ENCODE measurements around the gene ATP2C1.

ATP2C1 gene

DNA sequence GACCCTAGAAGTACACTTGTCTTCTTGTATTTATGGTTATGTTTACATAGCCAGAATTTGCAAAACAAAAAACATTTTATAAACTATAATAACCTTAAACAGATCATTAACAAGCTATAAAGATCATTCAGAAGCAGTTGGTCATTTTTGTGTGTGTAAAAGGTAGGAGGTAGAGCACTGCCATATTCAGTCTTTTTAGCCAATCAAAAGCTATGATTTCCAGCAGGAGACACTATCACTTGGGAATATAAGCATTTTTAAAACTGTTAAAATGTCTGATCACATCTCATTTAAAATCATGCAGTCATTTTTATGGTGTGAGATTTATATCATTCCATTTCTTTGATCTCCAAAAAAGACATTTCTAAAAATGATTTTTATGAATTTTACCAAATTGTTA is 42.6 kb upstream of the ATP2C1 start:
- TF ChIP-seq, protein P1, sequence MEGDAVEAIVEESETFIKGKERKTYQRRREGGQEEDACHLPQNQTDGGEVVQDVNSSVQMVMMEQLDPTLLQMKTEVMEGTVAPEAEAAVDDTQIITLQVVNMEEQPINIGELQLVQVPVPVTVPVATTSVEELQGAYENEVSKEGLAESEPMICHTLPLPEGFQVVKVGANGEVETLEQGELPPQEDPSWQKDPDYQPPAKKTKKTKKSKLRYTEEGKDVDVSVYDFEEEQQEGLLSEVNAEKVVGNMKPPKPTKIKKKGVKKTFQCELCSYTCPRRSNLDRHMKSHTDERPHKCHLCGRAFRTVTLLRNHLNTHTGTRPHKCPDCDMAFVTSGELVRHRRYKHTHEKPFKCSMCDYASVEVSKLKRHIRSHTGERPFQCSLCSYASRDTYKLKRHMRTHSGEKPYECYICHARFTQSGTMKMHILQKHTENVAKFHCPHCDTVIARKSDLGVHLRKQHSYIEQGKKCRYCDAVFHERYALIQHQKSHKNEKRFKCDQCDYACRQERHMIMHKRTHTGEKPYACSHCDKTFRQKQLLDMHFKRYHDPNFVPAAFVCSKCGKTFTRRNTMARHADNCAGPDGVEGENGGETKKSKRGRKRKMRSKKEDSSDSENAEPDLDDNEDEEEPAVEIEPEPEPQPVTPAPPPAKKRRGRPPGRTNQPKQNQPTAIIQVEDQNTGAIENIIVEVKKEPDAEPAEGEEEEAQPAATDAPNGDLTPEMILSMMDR (IDR thresholded peaks at IDR 0.05): no peak

DNA sequence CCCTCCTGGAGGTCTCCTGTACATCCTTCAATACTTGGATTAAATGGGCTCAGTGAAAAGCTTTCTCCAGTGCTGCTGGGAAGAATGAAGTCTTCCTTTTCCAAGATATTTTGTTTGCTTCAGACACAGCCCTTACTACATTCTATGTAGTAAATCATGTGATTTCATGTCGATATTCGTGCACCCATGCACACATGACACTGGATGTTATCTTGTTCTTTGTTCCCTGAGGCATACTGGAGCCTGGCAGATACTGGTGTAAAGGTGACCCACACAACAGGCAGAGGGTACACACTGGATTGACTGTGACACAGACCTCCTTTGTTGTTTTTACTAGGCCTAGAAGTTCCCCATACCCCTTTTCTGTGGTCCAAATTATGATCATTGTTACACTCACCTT is 40.3 kb upstream of the ATP2C1 start:
- TF ChIP-seq, protein P1 (IDR thresholded peaks at IDR 0.05): no peak

DNA sequence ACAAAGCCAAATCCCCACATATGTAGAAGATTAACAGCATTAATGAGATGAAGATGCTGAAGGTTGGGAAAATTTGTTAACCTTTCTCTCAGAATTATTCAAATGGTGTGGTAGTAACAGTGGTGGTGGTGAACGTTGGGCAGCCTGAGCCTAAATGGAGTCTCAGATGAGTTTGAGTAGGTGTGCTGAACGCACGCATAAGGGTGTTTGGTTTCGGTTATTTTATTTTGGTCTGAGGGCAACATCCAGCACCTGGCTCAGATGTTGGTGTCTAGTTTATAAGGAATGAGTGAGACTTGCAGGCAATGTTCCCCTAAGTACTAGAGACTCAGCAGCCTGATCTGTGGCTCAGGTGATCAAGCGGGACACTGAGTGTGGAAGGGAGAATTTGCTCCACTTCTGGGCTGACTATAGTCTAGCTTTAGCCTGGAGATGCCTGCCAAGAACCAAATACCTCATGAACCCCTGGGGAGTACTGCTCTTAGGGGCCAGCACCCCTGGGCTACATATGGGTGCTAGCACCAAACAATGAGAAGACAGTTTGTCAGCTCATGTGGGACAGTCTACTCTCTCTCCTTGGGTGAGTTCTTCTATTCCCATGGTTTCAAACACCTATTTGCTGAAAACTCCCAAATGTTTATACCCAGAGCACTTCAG is 39.5 kb upstream of the ATP2C1 start:
- TF ChIP-seq, protein P1 (IDR thresholded peaks at IDR 0.05): no peak

DNA sequence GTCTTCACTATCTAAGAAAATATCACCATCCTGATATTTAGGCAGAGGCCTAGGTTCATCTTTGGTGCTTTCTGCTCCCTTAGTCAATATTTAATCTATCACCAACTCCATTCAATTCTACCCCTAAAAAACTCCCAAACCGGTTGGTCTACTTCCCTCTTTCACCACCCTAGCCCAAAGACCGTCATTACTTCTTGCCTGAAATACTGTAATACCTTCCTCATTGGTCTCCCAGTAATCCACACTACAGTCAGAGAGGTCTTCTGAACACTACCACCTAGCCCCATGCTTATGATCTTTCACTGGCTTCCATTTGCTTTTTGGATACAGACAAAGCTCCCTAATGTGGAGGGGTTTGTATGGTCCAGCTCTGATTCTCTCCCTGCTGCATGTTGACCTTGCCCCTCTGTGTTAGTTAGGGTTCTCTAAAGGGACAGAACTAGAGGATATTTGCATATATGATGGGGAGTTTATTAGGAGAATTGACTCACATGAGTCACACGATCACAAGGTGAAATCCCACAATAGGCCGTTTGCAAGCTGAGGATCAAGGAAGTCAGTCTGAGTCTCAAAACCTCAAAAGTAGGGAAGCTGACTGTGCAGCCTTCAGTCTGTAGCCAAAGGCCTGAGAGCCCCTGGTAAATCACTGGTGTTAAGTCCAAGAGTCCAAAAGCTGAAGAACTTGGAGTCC is 36.4 kb upstream of the ATP2C1 start:
- TF ChIP-seq, protein P1 (IDR thresholded peaks at IDR 0.05): no peak

DNA sequence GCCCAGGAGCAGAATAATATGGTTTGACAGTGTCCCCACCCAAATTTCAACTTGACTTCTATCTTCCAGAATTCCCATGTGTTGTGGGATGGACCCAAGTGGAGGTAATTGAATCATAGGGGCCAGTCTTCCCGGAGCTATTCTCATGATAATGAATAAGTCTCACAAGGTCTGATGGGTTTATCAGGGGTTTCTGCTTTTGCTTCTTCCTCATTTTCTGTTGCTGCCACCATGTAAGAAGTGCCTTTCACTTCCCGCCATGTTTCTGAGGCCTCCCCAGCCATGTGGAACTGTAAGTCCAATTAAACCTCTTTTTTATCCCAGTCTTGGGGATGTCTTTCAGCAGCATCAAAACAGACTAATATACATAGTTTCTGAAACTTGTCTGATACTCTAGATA is 28.4 kb upstream of the ATP2C1 start:
- TF ChIP-seq, protein P1 (IDR thresholded peaks at IDR 0.05): no peak

GRCh38 chr3:130866327-130866726 is 27.6 kb upstream of the ATP2C1 start:
- TF ChIP-seq, protein P1 (IDR thresholded peaks at IDR 0.05): no peak

DNA sequence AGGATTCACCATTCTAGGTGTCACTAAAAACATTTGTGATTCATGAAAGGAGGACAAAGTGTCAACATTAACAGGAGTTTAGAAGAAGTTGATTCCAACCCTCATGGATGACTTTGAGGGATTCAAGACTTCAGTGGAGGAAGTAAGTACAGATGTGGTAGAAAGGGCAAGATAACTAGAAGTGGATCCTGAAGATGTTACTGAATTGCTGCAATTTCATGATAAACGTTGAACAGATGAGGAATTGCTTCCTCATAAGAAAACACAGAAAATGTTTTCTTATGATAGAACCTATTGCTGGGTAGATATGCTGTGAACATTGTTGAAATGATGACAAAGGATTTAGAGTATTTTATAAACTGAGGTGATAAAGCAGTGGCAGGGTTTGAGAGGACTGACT is 23.5 kb upstream of the ATP2C1 start:
- TF ChIP-seq, protein P1 (IDR thresholded peaks at IDR 0.05): no peak

All from LNCAP (cell line).